ENCODE measurements around the gene LENG1.

DNA sequence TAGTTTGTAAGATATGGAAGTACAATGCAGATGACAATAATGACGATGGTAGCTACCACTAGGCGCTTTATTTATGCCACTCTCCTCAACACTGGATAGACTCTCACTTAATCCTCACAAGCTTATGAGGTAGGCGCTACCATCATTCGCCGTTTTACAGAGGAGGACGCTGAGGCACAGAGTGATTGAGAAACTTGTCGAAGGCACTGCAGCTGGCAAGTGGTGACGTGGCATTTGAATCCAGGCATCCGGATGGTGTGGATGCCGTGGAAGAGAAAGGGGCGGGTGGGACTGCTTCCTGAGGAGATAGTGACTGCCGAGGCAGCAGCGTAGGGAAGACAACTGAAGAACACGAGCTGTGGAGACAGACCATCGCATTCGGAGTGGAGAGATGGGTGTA is 39.9 kb upstream of the LENG1 start:
- TF ChIP-seq, protein P1, sequence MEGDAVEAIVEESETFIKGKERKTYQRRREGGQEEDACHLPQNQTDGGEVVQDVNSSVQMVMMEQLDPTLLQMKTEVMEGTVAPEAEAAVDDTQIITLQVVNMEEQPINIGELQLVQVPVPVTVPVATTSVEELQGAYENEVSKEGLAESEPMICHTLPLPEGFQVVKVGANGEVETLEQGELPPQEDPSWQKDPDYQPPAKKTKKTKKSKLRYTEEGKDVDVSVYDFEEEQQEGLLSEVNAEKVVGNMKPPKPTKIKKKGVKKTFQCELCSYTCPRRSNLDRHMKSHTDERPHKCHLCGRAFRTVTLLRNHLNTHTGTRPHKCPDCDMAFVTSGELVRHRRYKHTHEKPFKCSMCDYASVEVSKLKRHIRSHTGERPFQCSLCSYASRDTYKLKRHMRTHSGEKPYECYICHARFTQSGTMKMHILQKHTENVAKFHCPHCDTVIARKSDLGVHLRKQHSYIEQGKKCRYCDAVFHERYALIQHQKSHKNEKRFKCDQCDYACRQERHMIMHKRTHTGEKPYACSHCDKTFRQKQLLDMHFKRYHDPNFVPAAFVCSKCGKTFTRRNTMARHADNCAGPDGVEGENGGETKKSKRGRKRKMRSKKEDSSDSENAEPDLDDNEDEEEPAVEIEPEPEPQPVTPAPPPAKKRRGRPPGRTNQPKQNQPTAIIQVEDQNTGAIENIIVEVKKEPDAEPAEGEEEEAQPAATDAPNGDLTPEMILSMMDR (IDR thresholded peaks at IDR 0.05) = no peak
- no peak for TF ChIP-seq POLR2A (IDR thresholded peaks at IDR 0.05)
